ENCODE measurements around the gene PIGU.

DNA sequence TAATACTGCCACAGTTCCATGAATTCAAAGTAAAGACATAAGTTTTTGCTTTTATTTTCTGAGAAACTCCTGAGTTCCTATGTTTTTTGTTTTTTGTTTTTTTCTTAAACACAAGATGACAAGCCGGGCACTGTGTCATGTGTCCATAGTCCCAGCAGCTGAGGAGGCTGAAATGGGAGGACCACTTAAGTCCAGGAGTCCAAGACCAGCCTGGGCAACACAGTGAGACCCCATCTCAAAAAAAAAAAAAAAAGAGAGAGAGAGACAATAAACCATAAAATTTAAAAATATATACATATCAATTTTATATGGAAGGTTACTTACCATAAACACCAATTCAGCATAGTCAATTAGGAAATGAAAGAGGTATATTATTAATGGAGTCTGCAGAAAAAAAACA lies 31.9 kb downstream of the PIGU start:
- TF ChIP-seq, protein P1, sequence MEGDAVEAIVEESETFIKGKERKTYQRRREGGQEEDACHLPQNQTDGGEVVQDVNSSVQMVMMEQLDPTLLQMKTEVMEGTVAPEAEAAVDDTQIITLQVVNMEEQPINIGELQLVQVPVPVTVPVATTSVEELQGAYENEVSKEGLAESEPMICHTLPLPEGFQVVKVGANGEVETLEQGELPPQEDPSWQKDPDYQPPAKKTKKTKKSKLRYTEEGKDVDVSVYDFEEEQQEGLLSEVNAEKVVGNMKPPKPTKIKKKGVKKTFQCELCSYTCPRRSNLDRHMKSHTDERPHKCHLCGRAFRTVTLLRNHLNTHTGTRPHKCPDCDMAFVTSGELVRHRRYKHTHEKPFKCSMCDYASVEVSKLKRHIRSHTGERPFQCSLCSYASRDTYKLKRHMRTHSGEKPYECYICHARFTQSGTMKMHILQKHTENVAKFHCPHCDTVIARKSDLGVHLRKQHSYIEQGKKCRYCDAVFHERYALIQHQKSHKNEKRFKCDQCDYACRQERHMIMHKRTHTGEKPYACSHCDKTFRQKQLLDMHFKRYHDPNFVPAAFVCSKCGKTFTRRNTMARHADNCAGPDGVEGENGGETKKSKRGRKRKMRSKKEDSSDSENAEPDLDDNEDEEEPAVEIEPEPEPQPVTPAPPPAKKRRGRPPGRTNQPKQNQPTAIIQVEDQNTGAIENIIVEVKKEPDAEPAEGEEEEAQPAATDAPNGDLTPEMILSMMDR (IDR thresholded peaks at IDR 0.05 in 2 of 3, conservative IDR thresholded peaks at IDR 0.05 in 1 of 3; ENCODE audit: borderline replicate concordance in 1 of 3, insufficient read depth in 1 of 3, low read depth in 2 of 3, low read length in 2 of 3), result no peak
- TF ChIP-seq, protein P2, sequence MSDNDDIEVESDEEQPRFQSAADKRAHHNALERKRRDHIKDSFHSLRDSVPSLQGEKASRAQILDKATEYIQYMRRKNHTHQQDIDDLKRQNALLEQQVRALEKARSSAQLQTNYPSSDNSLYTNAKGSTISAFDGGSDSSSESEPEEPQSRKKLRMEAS (IDR thresholded peaks at IDR 0.05), result no peak
- TF ChIP-seq SRF (IDR thresholded peaks at IDR 0.05; ENCODE audit: low read depth) (no peak), EGR1 (IDR thresholded peaks at IDR 0.05; ENCODE audit: low read depth) (no peak), EZH2 (IDR thresholded peaks at IDR 0.05) (no peak), SIN3A (IDR thresholded peaks at IDR 0.05; ENCODE audit: low read depth) (no peak), FOSL1 (IDR thresholded peaks at IDR 0.05; ENCODE audit: low read depth) (no peak), EZH2phosphoT487 (IDR thresholded peaks at IDR 0.05; ENCODE audit: borderline replicate concordance) (no peak), POLR2A (IDR thresholded peaks at IDR 0.05; ENCODE audit: borderline replicate concordance, extremely low read depth, insufficient read depth, insufficient read length) (no peak), POLR2AphosphoS5 (IDR thresholded peaks at IDR 0.05; ENCODE audit: low read depth, low read length) (no peak), REST (IDR thresholded peaks at IDR 0.05; ENCODE audit: low read depth) (no peak), JUND (IDR thresholded peaks at IDR 0.05) (no peak), ELF1 (IDR thresholded peaks at IDR 0.05; ENCODE audit: borderline replicate concordance, low read depth) (no peak)
- TF ChIP-seq, protein P3, sequence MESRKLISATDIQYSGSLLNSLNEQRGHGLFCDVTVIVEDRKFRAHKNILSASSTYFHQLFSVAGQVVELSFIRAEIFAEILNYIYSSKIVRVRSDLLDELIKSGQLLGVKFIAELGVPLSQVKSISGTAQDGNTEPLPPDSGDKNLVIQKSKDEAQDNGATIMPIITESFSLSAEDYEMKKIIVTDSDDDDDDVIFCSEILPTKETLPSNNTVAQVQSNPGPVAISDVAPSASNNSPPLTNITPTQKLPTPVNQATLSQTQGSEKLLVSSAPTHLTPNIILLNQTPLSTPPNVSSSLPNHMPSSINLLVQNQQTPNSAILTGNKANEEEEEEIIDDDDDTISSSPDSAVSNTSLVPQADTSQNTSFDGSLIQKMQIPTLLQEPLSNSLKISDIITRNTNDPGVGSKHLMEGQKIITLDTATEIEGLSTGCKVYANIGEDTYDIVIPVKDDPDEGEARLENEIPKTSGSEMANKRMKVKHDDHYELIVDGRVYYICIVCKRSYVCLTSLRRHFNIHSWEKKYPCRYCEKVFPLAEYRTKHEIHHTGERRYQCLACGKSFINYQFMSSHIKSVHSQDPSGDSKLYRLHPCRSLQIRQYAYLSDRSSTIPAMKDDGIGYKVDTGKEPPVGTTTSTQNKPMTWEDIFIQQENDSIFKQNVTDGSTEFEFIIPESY (IDR thresholded peaks at IDR 0.05; ENCODE audit: extremely low read depth, insufficient replicate concordance, low read length), result no peak
